VCaP (cell line): Measurements from ENCODE around the gene SCGB3A1.

ENCODE experiments used
- H3K27ac ChIP-seq: fragments of 450-650 bp; 2 replicates; pipeline ENCODE4 v1.5.1; 2017
- CTCF ChIP-seq: fragments of 450-650 bp; conservative IDR thresholded peaks from 2 replicates; pipeline ENCODE4 v1.5.1; 2017; ENCODE audit warnings: mild to moderate bottlenecking, moderate library complexity

The SCGB3A1 gene

GRCh38 chr5:180590543-180591310 lies 572 bp downstream of the SCGB3A1 start:
- H3K27ac ChIP-seq = peak overlapping the region; percentile 76; the same call in 1 of the 2 replicates
- TF ChIP-seq CTCF = no peak

GRCh38 chr5:180589771-180590542 lies 1.3 kb downstream of the SCGB3A1 start:
- TF ChIP-seq CTCF = no peak
- H3K27ac ChIP-seq = peak overlapping the region; percentile 76

GRCh38 chr5:180586870-180587269 lies 4.4 kb downstream of the SCGB3A1 start:
- no peak for TF ChIP-seq CTCF
- H3K27ac ChIP-seq = no peak overlapping the region

- TF ChIP-seq CTCF = no peak
- no peak overlapping the region for H3K27ac ChIP-seq
Measured at GRCh38 chr5:180586204-180586603, 5.1 kb downstream of the SCGB3A1 start.

GRCh38 chr5:180583738-180584137 lies 7.6 kb downstream of the SCGB3A1 start:
- no peak for TF ChIP-seq CTCF
- no peak overlapping the region for H3K27ac ChIP-seq

- H3K27ac ChIP-seq = no peak overlapping the region
- no peak for TF ChIP-seq CTCF
Measured at GRCh38 chr5:180580681-180581080, 10.6 kb downstream of the SCGB3A1 start.

- H3K27ac ChIP-seq = no peak overlapping the region
- TF ChIP-seq CTCF = no peak
Measured at GRCh38 chr5:180575571-180575970, 15.7 kb downstream of the SCGB3A1 start.
